AG04449 (cell line): ENCODE results near the gene ZNF292.
"Not testable (repeated sequence)": the region's sequence is repeated elsewhere in the genome, so short reads cannot be mapped to it uniquely, and the experiment has no call there.

Source experiments
- CTCF ChIA-PET: fragments of 350-600 bp; formaldehyde crosslinking; extraction: SDS; loops from one replicate; lab custom pipeline; 2021; ENCODE audit warnings: antibody characterized with exemption; lab: Yijun Ruan, JAX
- POLR2A ChIA-PET: fragments of 400-600, 350-600 bp; formaldehyde crosslinking; extraction: SDS; loops from one replicate; lab custom pipeline; 2020; ENCODE audit warnings: antibody characterized with exemption, inconsistent platforms; lab: Yijun Ruan, JAX
- DNase-seq: peaks from one replicate; pipeline ENCODE4 v3.0.0-alpha.2; 2010; ENCODE audit warnings: low read depth, low spot score
- H3K4me3 ChIP-seq: 2 replicates; pipeline ENCODE4 v1.5.1; 2011; ENCODE audit warnings: low read depth, mild to moderate bottlenecking, control low read depth, low read length
- CTCF ChIP-seq: IDR thresholded peaks from one replicate; pipeline ENCODE4 v1.5.1; 2011; ENCODE audit warnings: mild to moderate bottlenecking, moderate library complexity, low read length, control low read depth, inconsistent platforms; ENCODE audit not compliant: insufficient read depth; ENCODE audit errors: missing control alignments

Gene ZNF292

GRCh38 chr6:87155842-87156815 lies 764 bp downstream of the ZNF292 start:
- TF ChIP-seq CTCF: no peak
- no peak for DNase-seq
- H3K4me3 ChIP-seq: peak overlapping the region; percentile 80
- CTCF ChIA-PET: interaction anchor here (1.2 kb wide), 1 partner anchor 17 kb away, joined by 3 read pairs; no protein-coding TSS in a partner anchor
- POLR2A ChIA-PET: interaction anchor here (0.6 to 1.1 kb wide), 2 partner anchors 18 to 580 kb away, joined by 3 read pairs; no protein-coding TSS in a partner anchor

- CTCF ChIA-PET: interaction anchor here (0.8 to 1.0 kb wide), 2 partner anchors 9 to 78 kb away, joined by 3 read pairs; no protein-coding TSS in a partner anchor
- POLR2A ChIA-PET, DNase-seq: not testable (repeated sequence)
- H3K4me3 ChIP-seq: peak overlapping the region; percentile 32; the same call in 1 of the 2 replicates
Measured at GRCh38 chr6:87157596-87157995, 2.2 kb downstream of the ZNF292 start.

GRCh38 chr6:87161299-87161698 lies 5.9 kb downstream of the ZNF292 start:
- no peak overlapping the region for H3K4me3 ChIP-seq
- ChIA-PET CTCF (no interaction called here), POLR2A (no interaction called here)
- DNase-seq: no peak
- TF ChIP-seq CTCF: no peak

GRCh38 chr6:87164004-87164403 lies 8.6 kb downstream of the ZNF292 start:
- no peak for DNase-seq
- no peak overlapping the region for H3K4me3 ChIP-seq
- CTCF ChIA-PET: no interaction called here
- TF ChIP-seq CTCF: no peak
- POLR2A ChIA-PET: no interaction called here

- no peak for DNase-seq
- POLR2A ChIA-PET: no interaction called here
Measured at GRCh38 chr6:87164506-87164905, 9.1 kb downstream of the ZNF292 start.

GRCh38 chr6:87165185-87165584 lies 9.8 kb downstream of the ZNF292 start:
- CTCF ChIA-PET: no interaction called here
- POLR2A ChIA-PET: no interaction called here
- no peak for TF ChIP-seq CTCF
- H3K4me3 ChIP-seq: no peak overlapping the region
- no peak for DNase-seq

More at GRCh38 chr6:87164506-87164905, 9.1 kb downstream of the ZNF292 start:
- CTCF ChIA-PET: no interaction called here
- H3K4me3 ChIP-seq: no peak overlapping the region
- TF ChIP-seq CTCF: no peak
